ENCODE measurements around the gene GABPA. TPM values are rescaled to one million over a fixed set of nuclear protein-coding genes. Genes with fewer than 3 reads are reported as not detected.

GABPA gene
- total RNA-seq, 4 donors from 2014 or later = 14.8 to 19.1 (median 16.8) TPM

DNA sequence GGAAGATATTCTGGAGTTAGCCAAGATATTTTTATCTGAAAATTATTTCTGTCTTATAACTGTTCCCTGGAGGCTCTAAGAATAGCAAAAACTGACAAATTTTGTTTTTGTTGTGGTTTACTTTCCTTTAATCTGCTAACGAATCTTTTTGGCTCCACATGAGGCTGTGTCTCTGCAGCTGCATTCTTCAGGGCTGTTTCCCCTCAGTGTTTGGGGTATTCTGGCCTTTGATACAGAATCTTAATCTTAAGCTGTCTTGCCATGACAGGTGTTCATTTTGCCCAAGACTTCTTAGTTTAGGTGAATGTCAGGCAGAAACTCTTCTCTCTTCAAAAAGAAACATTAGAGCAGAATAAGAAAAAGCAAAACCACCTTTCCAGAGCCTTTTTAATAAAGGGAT is 83.8 kb downstream of the GABPA start:
- no peak overlapping the region for H3K4me3 ChIP-seq (ENCODE audit: low read depth, poor library complexity, severe bottlenecking)
- WGBS, 2 donors = 45 to 52% methylated on average over 1 of the region's 1 CpG
- TF ChIP-seq POLR2A (IDR thresholded peaks at IDR 0.05) = no peak
- TF ChIP-seq, protein P1, sequence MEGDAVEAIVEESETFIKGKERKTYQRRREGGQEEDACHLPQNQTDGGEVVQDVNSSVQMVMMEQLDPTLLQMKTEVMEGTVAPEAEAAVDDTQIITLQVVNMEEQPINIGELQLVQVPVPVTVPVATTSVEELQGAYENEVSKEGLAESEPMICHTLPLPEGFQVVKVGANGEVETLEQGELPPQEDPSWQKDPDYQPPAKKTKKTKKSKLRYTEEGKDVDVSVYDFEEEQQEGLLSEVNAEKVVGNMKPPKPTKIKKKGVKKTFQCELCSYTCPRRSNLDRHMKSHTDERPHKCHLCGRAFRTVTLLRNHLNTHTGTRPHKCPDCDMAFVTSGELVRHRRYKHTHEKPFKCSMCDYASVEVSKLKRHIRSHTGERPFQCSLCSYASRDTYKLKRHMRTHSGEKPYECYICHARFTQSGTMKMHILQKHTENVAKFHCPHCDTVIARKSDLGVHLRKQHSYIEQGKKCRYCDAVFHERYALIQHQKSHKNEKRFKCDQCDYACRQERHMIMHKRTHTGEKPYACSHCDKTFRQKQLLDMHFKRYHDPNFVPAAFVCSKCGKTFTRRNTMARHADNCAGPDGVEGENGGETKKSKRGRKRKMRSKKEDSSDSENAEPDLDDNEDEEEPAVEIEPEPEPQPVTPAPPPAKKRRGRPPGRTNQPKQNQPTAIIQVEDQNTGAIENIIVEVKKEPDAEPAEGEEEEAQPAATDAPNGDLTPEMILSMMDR (IDR thresholded peaks at IDR 0.05) = no peak
- no peak for DNase-seq (ENCODE audit: low spot score in 2 of 2)
- intact Hi-C loops (cut with DNase I; ENCODE audit: low total_unique reads) = no loop called here

Other genes starting within 250 kb of the GABPA start
- 10 to 100 TPM; 18.0 to 26.5 (median 21.4) TPM for gene MRPL39, start 127.5 kb upstream of the GABPA start, total RNA-seq
- gene JAM2, start 95.7 kb upstream of the GABPA start, total RNA-seq = 10 to 100 TPM in 1 of 4 donors, 1 to 10 TPM in 3; 1.5 to 11.1 (median 4.1) TPM
- 10 to 100 TPM; 28.6 to 55.7 (median 40.5) TPM for gene ATP5PF, start 68 bp upstream of the GABPA start, total RNA-seq